ENCODE results near the gene PTGDS.
"Not testable (repeated sequence)": the region's sequence is repeated elsewhere in the genome, so short reads cannot be mapped to it uniquely, and the experiment has no call there.

The PTGDS gene

GRCh38 chr9:136992819-136993369 is 15.6 kb downstream of the PTGDS start:
- no peak for FAIRE-seq

DNA sequence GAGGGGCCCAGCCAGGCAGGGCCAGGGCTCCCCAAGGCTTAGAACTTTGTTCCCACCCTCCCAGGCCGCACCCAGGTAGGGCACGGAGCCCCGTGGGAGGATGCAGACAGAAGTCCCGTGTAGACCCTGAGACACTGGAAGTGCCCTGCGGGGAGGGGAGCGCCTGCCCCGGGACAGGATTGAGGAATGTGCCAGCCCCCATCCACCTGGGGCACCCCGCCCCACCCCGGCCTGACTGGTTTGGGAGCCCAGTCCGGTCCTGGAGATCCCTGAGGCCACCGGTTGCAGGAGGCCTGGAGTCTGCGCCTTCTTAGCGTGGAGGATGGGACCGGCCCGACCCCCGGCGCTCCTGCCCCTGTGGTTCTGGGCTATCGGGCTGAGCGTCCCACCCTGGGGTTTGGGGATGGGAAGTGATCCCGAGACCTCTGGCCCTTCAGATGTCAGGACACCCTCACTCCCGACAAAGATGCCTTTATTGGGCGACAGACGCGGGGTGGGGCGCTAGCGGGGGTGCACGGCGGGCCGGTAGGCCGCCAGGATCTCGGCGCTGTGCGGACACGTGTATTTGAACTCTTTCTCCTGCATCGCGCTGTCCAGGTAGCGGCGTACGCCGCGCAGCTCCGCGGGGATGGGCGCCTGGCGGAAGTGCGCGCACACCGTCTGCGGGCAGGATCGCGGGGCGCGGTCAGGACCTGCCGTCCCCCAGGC is 17.0 kb downstream of the PTGDS start:
- FAIRE-seq, result no peak

GRCh38 chr9:136994888-136995230 is 17.6 kb downstream of the PTGDS start:
- FAIRE-seq, result no peak

DNA sequence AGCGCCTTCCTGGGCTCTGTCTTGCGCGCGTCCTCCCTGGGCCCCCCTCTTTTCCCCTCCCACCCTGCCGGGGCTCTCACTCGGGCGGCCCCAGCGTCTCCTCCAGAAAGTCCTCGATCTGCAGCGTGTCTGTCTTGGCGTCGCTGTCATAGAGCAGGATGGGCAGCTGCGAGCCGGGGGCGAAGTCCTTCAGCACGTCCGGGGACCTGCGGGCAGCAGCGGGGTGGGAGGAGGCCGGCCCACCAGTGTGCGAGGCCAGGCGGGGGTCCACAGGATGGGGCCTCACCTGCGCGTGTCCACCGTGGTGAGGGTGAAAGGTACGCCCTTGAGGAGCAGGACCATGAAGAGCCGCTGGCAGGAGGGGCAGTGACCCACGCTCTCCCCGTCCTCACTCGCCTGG is 18.1 kb downstream of the PTGDS start:
- no peak for FAIRE-seq

GRCh38 chr9:136995772-136996311 is 18.5 kb downstream of the PTGDS start:
- no peak for FAIRE-seq

- no peak for FAIRE-seq
Observed at GRCh38 chr9:136996361-136997292, 19.3 kb downstream of the PTGDS start, which contains the start of gene CLIC3. Gene CLIC3 (minus strand): TSS chr9:136996568. CDS start chr9:136996543, 25 bp downstream.

GRCh38 chr9:136997371-136997770 is 20.1 kb downstream of the PTGDS start:
- no peak for FAIRE-seq

DNA sequence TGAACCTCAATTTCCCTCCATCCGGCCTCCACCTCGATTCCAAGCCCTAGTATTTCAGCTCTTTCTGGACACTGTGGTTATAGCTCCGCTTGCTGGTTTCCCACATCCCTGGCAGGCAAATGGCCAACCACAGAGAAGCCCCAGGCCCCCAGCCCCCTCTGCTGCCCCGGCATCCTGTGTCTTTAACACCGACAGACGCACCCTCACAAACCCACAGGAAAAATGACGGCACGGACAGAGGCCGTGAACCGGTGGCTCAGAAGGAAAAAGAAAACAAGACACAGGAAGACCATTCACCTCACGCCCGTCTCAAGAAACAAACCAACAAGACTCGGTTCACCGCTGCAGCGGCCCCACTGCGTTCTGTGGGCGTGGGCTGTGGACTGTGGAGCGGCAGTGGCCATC is 20.5 kb downstream of the PTGDS start:
- FAIRE-seq, result no peak

DNA sequence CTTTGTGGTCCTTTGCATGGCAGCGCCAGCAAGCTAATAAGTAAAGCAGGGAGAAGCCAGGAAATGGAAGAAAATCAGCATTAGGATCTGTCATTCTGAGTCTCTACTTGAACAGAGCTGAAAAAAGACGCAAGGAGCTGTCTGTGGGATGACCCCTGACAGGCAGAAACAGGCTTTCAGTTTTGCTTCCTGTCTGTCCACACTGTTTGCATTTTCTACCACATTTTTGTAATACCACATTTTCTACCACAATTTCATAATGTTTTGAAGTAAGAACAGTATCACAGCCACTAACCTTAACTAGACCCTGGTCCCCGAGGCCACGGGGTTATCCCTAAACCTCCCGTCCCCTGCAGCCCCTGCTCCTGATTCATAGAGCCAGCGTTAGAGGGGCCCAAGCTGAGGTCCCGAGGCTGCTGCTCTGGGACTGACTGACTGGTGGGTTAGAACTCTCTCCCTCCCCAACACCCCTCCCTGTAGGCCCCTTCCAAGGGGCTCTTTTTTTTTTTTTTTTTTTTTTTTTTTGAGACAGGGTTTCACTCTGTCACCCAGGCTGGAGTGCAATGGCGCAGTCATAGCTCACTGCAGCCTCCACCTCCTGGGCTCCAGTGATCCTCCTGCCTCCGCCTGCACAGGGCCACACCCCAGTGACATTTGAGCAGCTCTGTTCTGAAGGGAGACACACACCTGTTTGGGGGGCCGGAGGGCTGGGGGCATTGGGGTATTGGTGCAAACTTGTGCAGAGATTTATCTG is 23.1 kb downstream of the PTGDS start:
- FAIRE-seq, result no peak

- FAIRE-seq, result no peak
Observed at GRCh38 chr9:137001857-137002645, 24.7 kb downstream of the PTGDS start.

- FAIRE-seq, result no peak
Observed at GRCh38 chr9:137002646-137003041, 25.3 kb downstream of the PTGDS start.

DNA sequence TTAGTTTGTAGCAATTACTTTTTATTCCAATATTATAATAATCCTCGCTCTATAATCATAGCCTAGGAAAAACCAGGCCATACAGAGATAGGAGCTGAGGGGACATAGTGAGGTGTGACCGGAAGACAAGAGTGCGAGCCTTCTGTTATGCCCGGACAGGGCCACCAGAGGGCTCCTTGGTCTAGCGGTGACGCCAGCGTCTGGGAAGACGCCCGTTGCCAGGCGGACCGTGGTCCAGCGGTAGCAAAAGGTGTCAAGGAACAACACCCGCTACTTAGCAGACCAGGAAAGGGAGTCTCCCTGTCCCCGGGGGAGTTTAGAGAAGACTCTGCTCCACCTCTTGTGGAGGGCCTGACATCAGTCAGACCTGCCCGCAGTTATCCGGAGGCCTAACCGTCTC is 27.0 kb downstream of the PTGDS start:
- not testable (repeated sequence) for FAIRE-seq

DNA sequence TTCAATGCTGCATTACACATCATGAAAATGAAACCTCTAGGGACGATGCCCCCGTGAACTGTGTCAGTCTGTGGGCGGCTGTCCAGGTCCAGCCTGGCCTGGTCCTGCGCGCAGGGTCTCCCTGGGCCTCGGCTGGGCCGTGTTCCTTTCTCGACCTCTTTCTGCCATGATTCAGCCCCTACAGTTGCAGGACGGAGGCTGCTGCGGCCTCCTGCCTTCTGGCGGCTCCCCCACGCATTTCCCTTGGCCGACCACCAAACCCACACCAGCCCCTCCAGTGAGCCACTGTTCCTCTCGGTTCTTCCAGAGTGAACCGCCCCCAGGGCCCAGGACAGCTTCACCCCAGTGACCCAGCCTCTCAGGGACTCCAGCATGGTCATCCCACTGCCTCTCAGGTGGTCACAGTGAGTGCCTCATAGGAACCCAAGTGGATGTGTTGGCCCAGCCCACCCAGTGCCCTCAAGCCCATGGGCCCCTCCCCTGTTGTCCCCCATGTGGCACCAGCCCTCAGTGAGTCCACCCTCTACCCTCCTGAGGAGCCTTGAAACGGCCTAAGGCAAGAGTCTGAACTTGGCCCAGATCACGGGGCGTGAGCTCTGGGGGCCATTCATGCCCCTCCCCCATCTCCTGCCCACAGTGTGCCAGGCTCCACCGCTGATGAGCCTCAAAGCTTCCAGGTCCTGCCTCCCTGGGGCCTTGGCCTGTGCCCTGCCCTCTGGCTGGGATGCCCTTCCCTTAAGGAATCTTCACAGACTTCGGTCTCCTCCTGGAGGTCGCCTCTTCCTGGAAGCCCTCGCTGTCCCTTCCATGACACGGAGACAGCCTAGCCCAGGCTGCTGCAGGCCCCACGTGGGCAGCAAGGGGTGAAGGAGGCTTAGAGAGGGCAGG is 29.1 kb downstream of the PTGDS start:
- FAIRE-seq, result no peak

DNA sequence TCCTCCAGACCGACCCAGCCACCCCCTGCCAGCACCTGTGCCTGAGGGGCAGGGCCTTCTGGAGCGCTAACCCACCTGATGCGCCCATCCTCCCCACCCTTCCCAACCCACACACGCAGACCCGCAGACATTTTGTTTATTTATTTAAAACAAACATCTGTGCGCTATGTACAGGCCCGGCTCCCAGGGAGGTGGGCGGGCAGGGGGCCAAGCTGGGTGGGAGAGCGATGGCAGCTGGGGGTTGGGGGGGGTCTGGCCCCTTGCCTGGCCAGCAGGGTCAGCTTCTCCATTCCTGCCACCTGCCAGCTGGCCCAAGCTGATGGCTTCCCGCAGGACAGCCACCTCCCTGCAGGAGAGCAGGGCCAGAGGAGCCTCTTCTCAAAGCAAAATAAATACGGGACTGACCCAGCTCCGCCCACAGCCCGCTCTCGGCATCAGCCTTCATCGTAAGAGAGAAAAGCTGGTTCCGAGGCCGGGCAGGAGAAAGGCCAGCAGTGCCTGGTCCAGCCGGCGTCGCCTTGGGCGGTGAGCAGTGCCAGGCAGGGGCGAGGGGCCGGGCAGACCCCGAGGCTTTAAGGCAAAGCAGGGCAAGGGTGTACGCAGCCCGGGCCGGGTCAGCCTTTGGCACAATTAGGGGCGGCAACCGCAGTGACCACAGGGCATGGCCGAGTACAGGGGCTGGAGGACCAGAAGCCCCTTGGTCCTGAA is 30.0 kb downstream of the PTGDS start:
- FAIRE-seq, result no peak

DNA sequence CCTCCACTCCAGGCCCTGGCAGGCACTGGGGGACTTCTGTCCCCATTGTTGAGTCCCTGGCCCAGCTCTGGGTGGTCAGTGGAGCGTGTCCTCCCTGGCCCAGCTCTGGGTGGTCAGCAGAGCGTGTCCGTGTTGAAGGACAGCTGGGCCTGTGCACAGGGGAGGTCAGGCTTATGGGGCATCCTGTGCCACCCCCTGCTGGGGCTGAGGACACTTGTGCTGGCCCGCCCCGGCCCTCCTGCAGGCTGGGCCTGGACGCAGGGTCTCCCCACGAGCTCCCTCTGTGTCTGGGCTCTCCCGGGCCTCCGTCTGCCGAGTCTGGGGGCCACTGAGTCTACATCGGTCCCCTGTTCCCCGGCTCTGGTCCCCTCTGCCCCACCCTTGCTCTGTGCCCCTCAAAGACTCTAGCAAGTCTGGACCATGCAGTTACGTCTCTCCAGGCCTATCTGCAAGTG is 30.5 kb downstream of the PTGDS start:
- FAIRE-seq, result no peak

DNA sequence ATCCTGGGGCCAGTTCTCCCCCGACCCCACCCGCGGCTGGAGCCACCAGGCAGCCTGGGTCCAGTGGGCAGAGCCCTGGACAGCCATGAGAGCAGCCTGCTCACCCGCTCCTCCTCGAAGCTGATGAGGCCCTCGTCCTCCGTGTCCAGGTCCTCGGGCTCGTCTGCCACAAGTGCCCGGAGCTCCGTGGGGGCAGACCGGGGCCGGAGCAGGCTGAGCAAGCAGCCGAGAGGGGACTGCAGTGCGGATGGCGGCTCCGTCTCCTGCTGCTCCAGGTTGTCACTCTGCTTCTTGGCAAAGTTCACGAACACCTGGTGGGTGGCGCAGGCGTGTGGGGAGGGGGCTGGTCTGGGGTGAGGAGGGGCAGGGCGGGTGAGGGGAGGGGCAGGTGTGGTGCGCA is 31.0 kb downstream of the PTGDS start:
- no peak for FAIRE-seq

DNA sequence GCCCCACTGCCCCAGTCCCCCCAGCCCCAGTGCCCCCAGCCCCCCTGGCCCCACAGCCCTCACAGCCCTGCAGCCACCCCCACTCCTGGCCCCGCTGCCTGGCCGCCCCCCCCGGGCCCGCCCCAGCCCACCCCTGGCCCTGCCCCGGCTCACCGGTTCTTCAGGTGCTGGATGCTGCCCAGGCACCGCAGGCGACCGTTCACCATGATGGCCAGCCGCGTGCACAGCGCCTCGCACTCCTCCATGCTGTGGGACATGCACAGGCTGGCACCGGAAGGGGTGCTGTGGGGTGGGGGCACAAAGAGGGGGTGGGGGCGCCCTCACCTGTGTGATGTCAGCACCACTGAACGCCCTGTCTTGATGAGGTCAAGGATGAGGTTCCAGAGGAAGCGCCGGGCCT is 31.9 kb downstream of the PTGDS start:
- FAIRE-seq, result no peak

- FAIRE-seq, result no peak
Observed at GRCh38 chr9:137009938-137010732, 32.8 kb downstream of the PTGDS start.

GRCh38 chr9:137011156-137011555 is 33.9 kb downstream of the PTGDS start:
- FAIRE-seq, result no peak

Measured in TTC549 (cell line).